ENCODE data around the gene PCBP3. TPM values are rescaled to one million over a fixed set of nuclear protein-coding genes. Genes with fewer than 3 reads are reported as not detected.

PCBP3 gene
- total RNA-seq, 1 experiment from 2014 or later, result not detected

DNA sequence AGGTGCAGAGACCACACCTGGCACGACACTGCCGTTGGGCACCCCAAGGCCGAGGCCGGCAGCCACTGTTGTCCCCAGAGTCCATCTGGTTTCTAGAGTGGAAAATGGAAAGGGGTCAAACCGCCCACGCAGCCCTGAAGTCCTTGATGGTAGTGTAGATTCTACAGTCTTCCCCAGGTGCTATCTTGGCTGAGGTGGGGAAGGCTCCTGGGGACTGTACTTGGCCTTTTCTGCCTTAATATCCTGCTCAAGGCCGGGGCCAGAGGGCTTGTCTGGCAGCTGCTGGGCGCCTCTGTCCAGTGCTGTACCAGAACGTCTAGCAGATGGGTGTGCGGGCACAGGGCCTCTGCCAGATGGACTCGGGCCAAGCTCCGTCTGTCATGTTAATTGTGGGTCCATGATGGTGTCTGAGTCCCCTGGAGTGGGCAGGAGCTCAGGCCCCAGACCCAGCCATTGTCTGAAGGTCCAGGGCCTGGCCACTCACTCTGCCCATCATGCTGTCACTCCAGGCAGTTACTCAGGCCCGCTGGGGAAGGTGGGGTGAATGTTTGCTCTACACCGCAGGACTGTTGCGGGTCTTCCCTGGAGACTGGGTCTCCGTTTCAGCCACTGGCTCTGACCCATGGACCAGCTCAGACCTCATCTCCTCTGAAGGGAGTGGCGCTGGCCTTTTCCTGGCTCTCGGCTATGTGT lies 176.1 kb downstream of the PCBP3 start:
- H3K9me3 ChIP-seq (ENCODE audit: control insufficient read depth, insufficient read depth, low read depth, low read length), result no peaks in the 10 kb centered on the region
- H3K4me3 ChIP-seq (ENCODE audit: low read depth in 2 of 2, low read length in 2 of 2), result no peak overlapping the region
- in situ Hi-C loops (cut with HindIII; ENCODE audit: low pct_unique_long_range_greater_than_20kb, low sequenced_read_pairs) (no loop called here), intact Hi-C loops (cut with micrococcal nuclease; ENCODE audit: unreplicated experiment) (loop anchor here (1.0 kb wide), 1 partner anchor 264 kb away; no protein-coding TSS in a partner anchor)
- ChIA-PET CTCF (interaction anchor here (0.6 to 1.4 kb wide), 2 partner anchors 223 to 264 kb away, joined by 3 to 10 read pairs; no protein-coding TSS in a partner anchor), POLR2A (no interaction called here)
- ATAC-seq (no peak), DNase-seq (ENCODE audit: low read depth, low spot score) (no peak)
- H3K27ac ChIP-seq (ENCODE audit: low read length), result no peak overlapping the region
- H3K36me3 ChIP-seq (ENCODE audit: control insufficient read depth, insufficient read depth, low read length), result no peaks in the 10 kb centered on the region
- BruUV-seq (replicated peaks), result no TSS peak
- no peak for TF ChIP-seq TCF7L2 (IDR thresholded peaks at IDR 0.05; ENCODE audit: low read depth, low read length)
- TF ChIP-seq, protein P1, sequence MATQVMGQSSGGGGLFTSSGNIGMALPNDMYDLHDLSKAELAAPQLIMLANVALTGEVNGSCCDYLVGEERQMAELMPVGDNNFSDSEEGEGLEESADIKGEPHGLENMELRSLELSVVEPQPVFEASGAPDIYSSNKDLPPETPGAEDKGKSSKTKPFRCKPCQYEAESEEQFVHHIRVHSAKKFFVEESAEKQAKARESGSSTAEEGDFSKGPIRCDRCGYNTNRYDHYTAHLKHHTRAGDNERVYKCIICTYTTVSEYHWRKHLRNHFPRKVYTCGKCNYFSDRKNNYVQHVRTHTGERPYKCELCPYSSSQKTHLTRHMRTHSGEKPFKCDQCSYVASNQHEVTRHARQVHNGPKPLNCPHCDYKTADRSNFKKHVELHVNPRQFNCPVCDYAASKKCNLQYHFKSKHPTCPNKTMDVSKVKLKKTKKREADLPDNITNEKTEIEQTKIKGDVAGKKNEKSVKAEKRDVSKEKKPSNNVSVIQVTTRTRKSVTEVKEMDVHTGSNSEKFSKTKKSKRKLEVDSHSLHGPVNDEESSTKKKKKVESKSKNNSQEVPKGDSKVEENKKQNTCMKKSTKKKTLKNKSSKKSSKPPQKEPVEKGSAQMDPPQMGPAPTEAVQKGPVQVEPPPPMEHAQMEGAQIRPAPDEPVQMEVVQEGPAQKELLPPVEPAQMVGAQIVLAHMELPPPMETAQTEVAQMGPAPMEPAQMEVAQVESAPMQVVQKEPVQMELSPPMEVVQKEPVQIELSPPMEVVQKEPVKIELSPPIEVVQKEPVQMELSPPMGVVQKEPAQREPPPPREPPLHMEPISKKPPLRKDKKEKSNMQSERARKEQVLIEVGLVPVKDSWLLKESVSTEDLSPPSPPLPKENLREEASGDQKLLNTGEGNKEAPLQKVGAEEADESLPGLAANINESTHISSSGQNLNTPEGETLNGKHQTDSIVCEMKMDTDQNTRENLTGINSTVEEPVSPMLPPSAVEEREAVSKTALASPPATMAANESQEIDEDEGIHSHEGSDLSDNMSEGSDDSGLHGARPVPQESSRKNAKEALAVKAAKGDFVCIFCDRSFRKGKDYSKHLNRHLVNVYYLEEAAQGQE (IDR thresholded peaks at IDR 0.05; ENCODE audit: insufficient read depth in 1 of 2, low read depth in 2 of 2, low read length in 1 of 2), result no peak
- no peaks in the 10 kb centered on the region; the same call in 1 of the 2 replicates for H3K4me1 ChIP-seq (ENCODE audit: control insufficient read depth, insufficient read depth, low read length)
- H3K27me3 ChIP-seq (ENCODE audit: control insufficient read depth, insufficient read depth, low read length), result no peaks in the 10 kb centered on the region

- H3K27ac ChIP-seq (ENCODE audit: low read length), result no peak overlapping the region
- DNase-seq (ENCODE audit: low read depth, low spot score) (no peak), ATAC-seq (peak; percentile 92)
- H3K4me3 ChIP-seq (ENCODE audit: low read depth in 2 of 2, low read length in 2 of 2), result no peak overlapping the region
- TF ChIP-seq SIN3A (IDR thresholded peaks at IDR 0.05; ENCODE audit: borderline replicate concordance, insufficient read depth, low read depth, low read length) (no peak), TCF7L2 (IDR thresholded peaks at IDR 0.05; ENCODE audit: low read depth, low read length) (no peak), POLR2AphosphoS5 (IDR thresholded peaks at IDR 0.05; ENCODE audit: low read depth, low read length) (no peak)
- TF ChIP-seq, protein P2, sequence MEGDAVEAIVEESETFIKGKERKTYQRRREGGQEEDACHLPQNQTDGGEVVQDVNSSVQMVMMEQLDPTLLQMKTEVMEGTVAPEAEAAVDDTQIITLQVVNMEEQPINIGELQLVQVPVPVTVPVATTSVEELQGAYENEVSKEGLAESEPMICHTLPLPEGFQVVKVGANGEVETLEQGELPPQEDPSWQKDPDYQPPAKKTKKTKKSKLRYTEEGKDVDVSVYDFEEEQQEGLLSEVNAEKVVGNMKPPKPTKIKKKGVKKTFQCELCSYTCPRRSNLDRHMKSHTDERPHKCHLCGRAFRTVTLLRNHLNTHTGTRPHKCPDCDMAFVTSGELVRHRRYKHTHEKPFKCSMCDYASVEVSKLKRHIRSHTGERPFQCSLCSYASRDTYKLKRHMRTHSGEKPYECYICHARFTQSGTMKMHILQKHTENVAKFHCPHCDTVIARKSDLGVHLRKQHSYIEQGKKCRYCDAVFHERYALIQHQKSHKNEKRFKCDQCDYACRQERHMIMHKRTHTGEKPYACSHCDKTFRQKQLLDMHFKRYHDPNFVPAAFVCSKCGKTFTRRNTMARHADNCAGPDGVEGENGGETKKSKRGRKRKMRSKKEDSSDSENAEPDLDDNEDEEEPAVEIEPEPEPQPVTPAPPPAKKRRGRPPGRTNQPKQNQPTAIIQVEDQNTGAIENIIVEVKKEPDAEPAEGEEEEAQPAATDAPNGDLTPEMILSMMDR (IDR thresholded peaks at IDR 0.05), result peak; percentile 81
- TF ChIP-seq, protein P1 (IDR thresholded peaks at IDR 0.05; ENCODE audit: insufficient read depth in 1 of 2, low read depth in 2 of 2, low read length in 1 of 2), result no peak
- intact Hi-C loops (cut with micrococcal nuclease; ENCODE audit: unreplicated experiment) (loop anchor here (1.0 kb wide), 1 partner anchor 265 kb away; no protein-coding TSS in a partner anchor), in situ Hi-C loops (cut with HindIII; ENCODE audit: low pct_unique_long_range_greater_than_20kb, low sequenced_read_pairs) (no loop called here)
- ChIA-PET CTCF (interaction anchor here (0.6 to 1.4 kb wide), 3 partner anchors 69 to 264 kb away, joined by 4 to 10 read pairs (median 4); no protein-coding TSS in a partner anchor), POLR2A (no interaction called here)
- H3K36me3 ChIP-seq (ENCODE audit: control insufficient read depth, insufficient read depth, low read length), result no peaks in the 10 kb centered on the region
- H3K4me1 ChIP-seq (ENCODE audit: control insufficient read depth, insufficient read depth, low read length), result no peaks in the 10 kb centered on the region; the same call in 1 of the 2 replicates
- no peaks in the 10 kb centered on the region for H3K27me3 ChIP-seq (ENCODE audit: control insufficient read depth, insufficient read depth, low read length)
- no peaks in the 10 kb centered on the region for H3K9me3 ChIP-seq (ENCODE audit: control insufficient read depth, insufficient read depth, low read depth, low read length)
- BruUV-seq (replicated peaks), result no TSS peak
These were observed 176.9 kb downstream of the PCBP3 start for GRCh38 chr21:45820171-45821091.

All from Panc1 (cell line).